Thoracic aorta (tissue), 2 donors: ENCODE data around the gene SNRPN. TPM values are rescaled to one million over a fixed set of nuclear protein-coding genes. Genes with fewer than 3 reads are reported as not detected.
A peak's percentile ranks its signal among the peaks of the same experiment; 100 is the strongest.

Experiments
- ATAC-seq: fragments of 150-250 bp; one replicate; pipeline ENCODE4 v1.8.0; 2017; ENCODE audit warnings: low read depth; ENCODE audit not compliant: insufficient number of reproducible peaks, low FRiP score
- DNase-seq: peaks from one replicate; pipeline ENCODE4 v3.0.0-alpha.2; 2020; ENCODE audit warnings: low spot score
- H3K27ac ChIP-seq, 2 donors: fragments of 200-600 bp; sonication (generic); 1 replicate in 1 of 2; 2 replicates in 1 of 2; pipeline ENCODE4 v1.5.1; 2016; ENCODE audit warnings: mild to moderate bottlenecking in 2 of 2, moderate library complexity in 2 of 2
- H3K27me3 ChIP-seq: fragments of 200-600 bp; sonication (generic); replicated peaks from 2 replicates; pipeline ENCODE4 v1.6.0; 2016; ENCODE audit warnings: mild to moderate bottlenecking; ENCODE audit not compliant: insufficient read depth
- H3K36me3 ChIP-seq: fragments of 200-600 bp; sonication (generic); one replicate; pipeline ENCODE4 v1.5.1; 2016
- H3K4me1 ChIP-seq, 2 donors: fragments of 200-600 bp; sonication (generic); 1 replicate in 1 of 2; 2 replicates in 1 of 2; pipeline versions ENCODE4 v1.5.1 to v1.6.0; 2016; ENCODE audit warnings: low read depth in 2 of 2, mild to moderate bottlenecking in 1 of 2; ENCODE audit not compliant: control insufficient read depth in 1 of 2
- H3K4me3 ChIP-seq: fragments of 200-600 bp; sonication (generic); 2 replicates; pipeline ENCODE4 v1.5.1; 2016; ENCODE audit warnings: mild to moderate bottlenecking
- H3K9me3 ChIP-seq: fragments of 200-600 bp; sonication (generic); 2 replicates; pipeline ENCODE4 v1.5.1; 2016
- total RNA-seq, 2 donors: library from RNA; depleted of rRNA; stranded (reverse); fragments of >200 nt; gene quantifications; one replicate each; pipeline versions ENCODE4 v1.1.0 to v1.2.3, GENCODE V29; 2016
- TF ChIP-seq, protein P1 (sequence below): fragments of 200-600 bp; sonication (generic); IDR thresholded peaks from one replicate; pipeline ENCODE4 v1.5.1; 2019; ENCODE audit warnings: antibody characterized with exemption

The SNRPN gene
- total RNA-seq, 2 donors from 2014 or later = 192 to 232 TPM

- Histone ChIP-seq H3K27me3 (no peaks in the 10 kb centered on the region), H3K36me3 (no peaks in the 10 kb centered on the region), H3K4me3 (peak overlapping the region; percentile 81), H3K27ac (peak overlapping the region; percentile 90 to 98), H3K9me3 (no peaks in the 10 kb centered on the region), H3K4me1 (peaks cover 6 to 12% of the 10 kb centered on the region in 2 donors)
- peak; percentile 50 for ATAC-seq
- TF ChIP-seq, protein P1, sequence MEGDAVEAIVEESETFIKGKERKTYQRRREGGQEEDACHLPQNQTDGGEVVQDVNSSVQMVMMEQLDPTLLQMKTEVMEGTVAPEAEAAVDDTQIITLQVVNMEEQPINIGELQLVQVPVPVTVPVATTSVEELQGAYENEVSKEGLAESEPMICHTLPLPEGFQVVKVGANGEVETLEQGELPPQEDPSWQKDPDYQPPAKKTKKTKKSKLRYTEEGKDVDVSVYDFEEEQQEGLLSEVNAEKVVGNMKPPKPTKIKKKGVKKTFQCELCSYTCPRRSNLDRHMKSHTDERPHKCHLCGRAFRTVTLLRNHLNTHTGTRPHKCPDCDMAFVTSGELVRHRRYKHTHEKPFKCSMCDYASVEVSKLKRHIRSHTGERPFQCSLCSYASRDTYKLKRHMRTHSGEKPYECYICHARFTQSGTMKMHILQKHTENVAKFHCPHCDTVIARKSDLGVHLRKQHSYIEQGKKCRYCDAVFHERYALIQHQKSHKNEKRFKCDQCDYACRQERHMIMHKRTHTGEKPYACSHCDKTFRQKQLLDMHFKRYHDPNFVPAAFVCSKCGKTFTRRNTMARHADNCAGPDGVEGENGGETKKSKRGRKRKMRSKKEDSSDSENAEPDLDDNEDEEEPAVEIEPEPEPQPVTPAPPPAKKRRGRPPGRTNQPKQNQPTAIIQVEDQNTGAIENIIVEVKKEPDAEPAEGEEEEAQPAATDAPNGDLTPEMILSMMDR = no peak
- DNase-seq = peak; percentile 22
Measured at GRCh38 chr15:24956111-24956838, 1.5 kb downstream of the SNRPN start.

DNA sequence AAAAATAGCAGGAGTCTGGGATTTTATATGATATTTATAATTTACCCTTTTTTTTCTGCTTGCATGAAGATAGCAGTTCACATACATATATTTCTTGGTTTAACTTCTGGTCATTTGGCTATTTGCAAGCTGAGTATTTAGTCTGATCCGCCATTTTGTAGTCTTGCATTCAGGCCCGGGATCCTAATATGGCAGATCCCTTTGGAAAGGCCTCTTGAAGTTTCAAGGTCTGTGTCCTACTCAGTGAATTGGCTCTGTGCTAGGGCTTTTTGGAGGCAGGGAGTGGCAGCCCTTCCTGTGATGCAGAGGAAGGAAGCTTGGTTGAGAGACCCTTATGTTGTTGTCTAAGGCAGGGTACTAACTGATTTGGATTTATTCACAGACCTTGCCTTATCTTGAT, 2.9 kb downstream of the SNRPN start:
- Histone ChIP-seq H3K4me1 (peaks cover 6 to 12% of the 10 kb centered on the region in 2 donors), H3K9me3 (no peaks in the 10 kb centered on the region), H3K27ac (peak overlapping the region in 1 of 2 donors; percentile 90), H3K36me3 (no peaks in the 10 kb centered on the region), H3K4me3 (peak overlapping the region; percentile 81), H3K27me3 (no peaks in the 10 kb centered on the region)
- no peak for ATAC-seq
- no peak for DNase-seq
- TF ChIP-seq, protein P1 = no peak

GRCh38 chr15:24961967-24962366, 7.2 kb downstream of the SNRPN start:
- Histone ChIP-seq H3K27ac (no peak overlapping the region), H3K4me3 (no peak overlapping the region), H3K9me3 (no peaks in the 10 kb centered on the region), H3K27me3 (no peaks in the 10 kb centered on the region), H3K4me1 (peaks cover 6 to 12% of the 10 kb centered on the region in 2 donors), H3K36me3 (peaks cover 22% of the 10 kb centered on the region)
- TF ChIP-seq, protein P1 = no peak
- ATAC-seq (no peak), DNase-seq (no peak)

DNA sequence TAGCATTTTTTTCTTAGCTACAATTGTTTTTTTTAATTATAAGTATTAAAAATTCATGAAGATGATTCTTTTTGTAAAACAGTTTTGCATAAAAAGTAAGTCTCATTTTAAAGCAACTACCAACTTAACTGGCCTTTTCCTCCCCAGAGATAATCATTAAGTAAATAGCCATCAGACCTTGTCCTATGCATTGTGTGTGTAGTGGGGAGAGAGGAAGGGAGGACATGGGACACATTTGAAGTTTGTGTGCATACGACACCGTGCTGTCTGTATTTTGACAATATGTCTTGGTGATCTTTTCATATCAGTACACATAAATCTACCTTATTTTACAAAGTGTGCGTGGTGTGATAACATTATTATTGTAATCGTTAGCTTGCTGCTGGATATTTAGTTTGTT, 8.1 kb downstream of the SNRPN start:
- Histone ChIP-seq H3K27me3 (no peaks in the 10 kb centered on the region), H3K4me1 (peaks cover 6 to 12% of the 10 kb centered on the region in 2 donors), H3K4me3 (no peak overlapping the region), H3K27ac (no peak overlapping the region), H3K36me3 (peaks cover 24% of the 10 kb centered on the region), H3K9me3 (no peaks in the 10 kb centered on the region)
- TF ChIP-seq, protein P1 = no peak
- ATAC-seq = no peak
- DNase-seq = no peak

DNA sequence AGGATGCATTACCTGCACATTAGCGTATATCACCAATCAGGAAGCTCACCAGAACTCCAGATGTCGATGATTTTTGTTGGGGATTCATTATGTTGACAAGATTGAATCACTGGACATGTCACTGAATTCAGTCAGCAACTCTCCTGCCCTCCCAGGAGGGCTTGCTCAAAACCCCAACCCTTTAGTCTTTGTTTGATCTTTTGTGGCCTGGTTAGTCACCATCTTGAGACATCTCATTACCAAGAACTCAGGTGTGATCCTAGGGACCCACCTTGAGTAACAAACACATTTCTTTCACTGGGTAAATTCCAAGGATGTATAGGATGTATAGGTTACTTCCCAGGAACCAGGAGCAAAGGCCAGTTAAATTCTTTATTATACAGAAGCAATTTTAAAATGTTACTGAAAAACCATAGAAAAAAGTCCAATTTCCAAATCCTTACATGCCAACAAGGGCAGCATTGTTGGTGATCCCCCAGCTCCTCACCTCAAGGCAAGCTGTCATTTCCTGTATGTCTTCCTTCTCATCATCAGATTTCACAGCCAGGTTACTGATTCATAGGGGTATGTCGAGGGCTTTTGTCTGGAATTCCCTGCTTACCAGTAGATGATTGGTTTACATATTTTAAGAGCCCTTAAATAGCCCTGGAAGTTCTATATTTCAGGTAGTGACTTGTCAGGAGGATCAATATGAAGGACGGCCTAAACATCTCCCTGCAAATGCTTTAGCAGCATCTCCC, 11.7 kb downstream of the SNRPN start:
- H3K27ac ChIP-seq = no peak overlapping the region
- DNase-seq = no peak
- peaks cover 45% of the 10 kb centered on the region for H3K36me3 ChIP-seq
- no peaks in the 10 kb centered on the region for H3K4me1 ChIP-seq
- H3K4me3 ChIP-seq = no peak overlapping the region
- no peak for ATAC-seq
- no peaks in the 10 kb centered on the region for H3K9me3 ChIP-seq
- TF ChIP-seq, protein P1 = no peak
- no peaks in the 10 kb centered on the region for H3K27me3 ChIP-seq
